Subcutaneous abdominal adipose tissue (tissue), 5 donors: ENCODE results near the gene LRRC36.
A peak's percentile ranks its signal among the peaks of the same experiment; 100 is the strongest.

Experiments
- H3K27ac ChIP-seq: one replicate; pipeline ENCODE4 v1.7.0; 2013; ENCODE audit warnings: low read depth, mild to moderate bottlenecking, inconsistent platforms, low read length, moderate library complexity
- H3K27me3 ChIP-seq, 5 donors: one replicate each; pipeline ENCODE4 v1.7.0; 2013; ENCODE audit warnings: low read length in 5 of 5, inconsistent platforms in 1 of 5; ENCODE audit not compliant: control insufficient read depth in 5 of 5, insufficient read depth in 4 of 5
- H3K36me3 ChIP-seq, 5 donors: one replicate each; pipeline ENCODE4 v1.7.0; 2013; ENCODE audit warnings: low read length in 5 of 5; ENCODE audit not compliant: control insufficient read depth in 5 of 5, insufficient read depth in 5 of 5
- H3K4me1 ChIP-seq, 5 donors: one replicate each; pipeline ENCODE4 v1.7.0; 2013; ENCODE audit warnings: low read length in 5 of 5, mild to moderate bottlenecking in 3 of 5, moderate library complexity in 1 of 5; ENCODE audit not compliant: control insufficient read depth in 5 of 5, insufficient read depth in 5 of 5
- H3K4me3 ChIP-seq, 5 donors: one replicate each; pipeline ENCODE4 v1.7.0; 2013; ENCODE audit warnings: low read length in 5 of 5, low read depth in 1 of 5
- H3K9ac ChIP-seq, 5 donors: one replicate each; pipeline ENCODE4 v1.7.0; 2013; ENCODE audit warnings: low read length in 5 of 5, mild to moderate bottlenecking in 4 of 5, moderate library complexity in 3 of 5
- H3K9me3 ChIP-seq, 5 donors: one replicate each; pipeline ENCODE4 v1.7.0; 2013; ENCODE audit warnings: low read length in 5 of 5; ENCODE audit not compliant: control insufficient read depth in 5 of 5
- donor health status: healthy.
- donor health status: healthy.
- donor health status: healthy.
- donor health status: healthy.
- donor health status: healthy.

LRRC36 gene

DNA sequence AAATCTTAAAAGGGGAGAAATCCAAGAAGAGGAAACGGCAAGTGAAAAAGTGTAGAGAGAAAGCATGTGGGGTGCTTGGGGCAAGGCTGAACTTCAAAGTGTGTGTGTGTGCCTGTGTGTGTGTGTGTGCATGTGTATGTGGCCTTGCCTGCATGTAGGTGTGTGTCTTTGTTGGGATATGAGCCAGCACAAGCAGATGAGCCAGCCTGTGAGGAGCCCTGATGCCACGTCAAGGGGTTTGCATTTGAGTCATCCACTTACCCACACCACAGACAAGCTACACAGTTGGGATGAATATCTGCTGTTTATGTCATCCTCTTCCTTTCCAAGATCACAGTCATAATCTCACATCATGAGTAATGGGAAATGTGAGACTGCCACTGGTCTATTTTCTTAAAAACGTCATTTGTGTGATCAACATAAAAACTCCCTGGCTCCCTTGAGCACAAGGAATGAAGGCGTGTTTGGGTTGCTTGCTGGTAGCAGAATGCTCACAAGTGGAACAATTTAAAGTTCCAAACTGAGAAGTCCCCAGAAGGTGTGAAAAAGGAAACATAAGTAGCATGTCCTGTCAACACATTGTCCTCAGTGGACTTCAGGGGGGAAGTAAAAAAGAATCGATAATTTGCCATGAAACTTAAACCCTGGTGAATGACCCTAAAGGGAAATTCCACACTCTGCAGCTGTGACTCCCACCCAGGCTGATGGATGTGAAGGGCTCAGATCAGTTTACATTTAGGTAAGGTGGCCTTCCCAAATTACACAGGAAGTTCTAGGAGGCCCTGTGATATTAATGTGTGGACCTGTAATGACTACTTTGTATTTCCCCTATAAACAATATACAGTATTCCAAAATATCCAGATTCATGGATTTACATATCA, 14.8 kb upstream of the LRRC36 start:
- Histone ChIP-seq H3K4me3 (no peak overlapping the region), H3K36me3 (no peaks in the 10 kb centered on the region), H3K4me1 (peaks cover 2 to 8% (median 5%) of the 10 kb centered on the region in 5 donors), H3K9ac (no peak overlapping the region), H3K9me3 (no peaks in the 10 kb centered on the region), H3K27ac (peak overlapping the region; percentile 11), H3K27me3 (peaks cover 0 to under 1% (median 0%) of the 10 kb centered on the region in 5 donors)

DNA sequence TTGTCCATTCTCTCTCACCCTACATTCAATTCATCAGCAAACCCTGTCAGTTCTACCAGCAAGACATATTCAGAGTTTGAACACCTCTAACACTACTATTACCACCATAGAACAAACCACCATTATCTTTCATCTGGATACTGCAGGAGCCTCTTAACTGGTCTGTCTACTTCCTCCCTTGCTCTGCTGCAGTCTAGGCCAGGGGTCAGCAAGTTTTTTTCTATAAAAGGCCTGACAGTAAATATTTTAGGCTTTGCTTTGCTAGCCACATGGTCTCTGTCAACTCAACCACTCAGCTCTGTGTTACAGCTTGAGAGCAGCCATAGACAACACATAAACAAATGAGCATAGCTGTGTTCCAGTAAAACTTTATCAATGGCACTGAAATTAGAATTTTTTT, 13.9 kb upstream of the LRRC36 start:
- peaks cover 2 to 8% (median 5%) of the 10 kb centered on the region in 5 donors for H3K4me1 ChIP-seq
- no peak overlapping the region for H3K4me3 ChIP-seq
- no peaks in the 10 kb centered on the region for H3K9me3 ChIP-seq
- no peak overlapping the region for H3K9ac ChIP-seq
- H3K36me3 ChIP-seq = no peaks in the 10 kb centered on the region
- peaks cover 0 to 3% (median 0%) of the 10 kb centered on the region in 5 donors for H3K27me3 ChIP-seq
- H3K27ac ChIP-seq = peak overlapping the region; percentile 11

DNA sequence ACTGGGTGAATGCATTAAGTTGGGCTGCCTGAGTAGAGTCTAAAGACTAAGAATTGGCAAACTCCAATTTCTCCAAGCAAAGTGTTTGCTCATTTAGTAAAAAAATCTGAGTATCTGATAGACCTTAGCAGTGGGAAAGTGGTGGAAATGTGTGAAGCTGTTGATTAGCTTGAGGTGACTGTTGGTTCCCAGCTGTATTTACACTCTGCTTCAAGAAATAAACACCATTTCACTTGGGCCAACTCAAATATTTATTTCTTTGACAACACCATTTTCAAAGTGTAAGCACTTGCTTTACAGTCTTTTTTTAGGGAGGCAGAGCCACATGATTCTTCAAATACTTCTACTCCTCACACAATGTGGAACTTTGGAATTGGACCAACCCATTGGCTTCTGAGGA, 8.8 kb upstream of the LRRC36 start:
- Histone ChIP-seq H3K36me3 (no peaks in the 10 kb centered on the region), H3K9me3 (no peaks in the 10 kb centered on the region), H3K9ac (no peak overlapping the region), H3K27me3 (peaks cover 0 to 3% (median 2%) of the 10 kb centered on the region in 5 donors), H3K4me3 (no peak overlapping the region), H3K4me1 (peaks cover 0 to 1% (median 0%) of the 10 kb centered on the region in 5 donors), H3K27ac (no peak overlapping the region)

DNA sequence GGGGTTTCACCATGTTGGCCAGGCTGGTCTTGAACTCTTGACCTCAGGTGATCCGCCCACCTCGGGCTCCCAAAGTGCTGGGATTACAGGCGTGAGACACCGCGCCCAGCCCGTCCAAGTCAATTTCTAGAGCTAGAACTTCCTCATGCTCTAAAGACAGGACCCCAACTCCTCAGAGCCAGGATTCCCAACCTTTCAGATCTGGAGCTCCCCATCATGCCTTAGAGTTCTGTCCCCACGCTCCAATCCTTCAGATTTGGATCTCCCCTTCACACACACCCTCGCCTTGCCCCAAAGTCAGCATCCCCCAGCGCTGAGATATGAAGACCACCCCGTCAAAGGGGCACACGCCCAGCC, 522 bp upstream of the LRRC36 start:
- Histone ChIP-seq H3K9me3 (no peaks in the 10 kb centered on the region), H3K27me3 (no peaks in the 10 kb centered on the region), H3K27ac (no peak overlapping the region), H3K36me3 (no peaks in the 10 kb centered on the region), H3K4me1 (peaks cover 3 to 18% (median 13%) of the 10 kb centered on the region in 5 donors), H3K9ac (peak overlapping the region in 3 of 5 donors; percentile 35 to 76 (median 68)), H3K4me3 (peak overlapping the region; percentile 45 to 71 (median 66))

DNA sequence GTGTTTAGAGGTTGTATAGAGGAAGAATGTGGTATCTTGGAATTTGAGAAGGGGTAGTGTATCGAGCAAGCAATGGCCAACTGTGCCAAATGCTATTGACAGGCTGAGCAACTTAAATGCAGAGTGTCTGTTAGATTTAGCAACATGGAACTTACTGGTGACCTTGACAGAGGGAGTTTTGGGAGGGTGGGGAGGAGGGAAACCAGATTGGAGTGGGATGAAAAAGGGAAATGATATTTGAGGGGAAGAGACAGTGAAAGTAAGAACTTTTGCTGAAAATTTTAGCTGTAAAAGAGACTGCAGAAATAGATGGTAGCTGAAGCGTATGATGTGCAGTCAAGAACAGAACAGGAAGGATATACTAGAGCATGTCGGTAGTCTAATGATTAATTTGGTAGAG, 1.1 kb downstream of the LRRC36 start:
- no peak overlapping the region for H3K9ac ChIP-seq
- H3K27me3 ChIP-seq = no peaks in the 10 kb centered on the region
- H3K4me3 ChIP-seq = no peak overlapping the region
- H3K36me3 ChIP-seq = no peaks in the 10 kb centered on the region
- H3K4me1 ChIP-seq = peaks cover 3 to 18% (median 13%) of the 10 kb centered on the region in 5 donors
- no peaks in the 10 kb centered on the region for H3K9me3 ChIP-seq
- H3K27ac ChIP-seq = no peak overlapping the region

DNA sequence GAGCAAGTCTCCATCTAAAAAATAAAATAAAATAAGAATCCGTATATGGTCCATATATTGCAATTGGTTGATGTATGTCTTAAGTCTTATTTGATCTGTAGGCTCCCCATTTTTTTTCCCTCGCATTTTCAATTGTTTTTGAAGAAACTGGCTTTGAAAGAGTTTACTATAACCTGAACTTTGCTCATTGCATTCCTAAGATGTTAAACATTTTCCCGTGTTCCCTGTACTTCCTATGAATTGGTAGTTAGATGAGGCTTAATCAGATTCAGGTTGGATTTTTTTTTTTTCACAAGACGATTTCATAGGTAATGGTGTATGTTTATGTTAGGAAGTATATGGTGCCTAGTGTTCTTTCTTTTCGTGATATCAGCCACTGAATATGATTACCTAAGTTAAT, 3.3 kb downstream of the LRRC36 start:
- peaks cover 3 to 13% (median 11%) of the 10 kb centered on the region in 5 donors for H3K4me1 ChIP-seq
- no peak overlapping the region for H3K4me3 ChIP-seq
- no peaks in the 10 kb centered on the region for H3K27me3 ChIP-seq
- H3K9me3 ChIP-seq = no peaks in the 10 kb centered on the region
- no peaks in the 10 kb centered on the region for H3K36me3 ChIP-seq
- no peak overlapping the region for H3K27ac ChIP-seq
- no peak overlapping the region for H3K9ac ChIP-seq

DNA sequence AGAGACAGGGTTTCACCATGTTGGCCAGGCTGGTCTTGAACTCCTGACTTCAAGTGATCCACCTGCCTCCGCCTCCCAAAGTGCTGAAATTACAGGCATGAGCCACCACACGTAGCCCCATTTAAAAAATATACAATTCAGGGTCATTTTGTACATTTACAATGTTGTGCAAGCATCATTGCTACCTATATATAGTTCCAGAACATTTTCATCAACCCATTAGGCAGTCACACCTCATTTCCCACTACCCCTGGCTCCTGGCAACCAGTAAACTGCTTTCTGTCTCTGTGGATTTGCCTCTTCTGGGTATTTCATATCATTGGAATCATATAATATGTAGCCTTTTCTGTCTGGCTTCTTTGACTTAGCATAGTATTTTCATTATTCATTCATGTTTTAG, 6.7 kb downstream of the LRRC36 start:
- no peaks in the 10 kb centered on the region for H3K36me3 ChIP-seq
- H3K27me3 ChIP-seq = no peaks in the 10 kb centered on the region
- H3K4me1 ChIP-seq = no peaks in the 10 kb centered on the region
- H3K9ac ChIP-seq = no peak overlapping the region
- no peak overlapping the region for H3K4me3 ChIP-seq
- H3K9me3 ChIP-seq = no peaks in the 10 kb centered on the region
- H3K27ac ChIP-seq = no peak overlapping the region

DNA sequence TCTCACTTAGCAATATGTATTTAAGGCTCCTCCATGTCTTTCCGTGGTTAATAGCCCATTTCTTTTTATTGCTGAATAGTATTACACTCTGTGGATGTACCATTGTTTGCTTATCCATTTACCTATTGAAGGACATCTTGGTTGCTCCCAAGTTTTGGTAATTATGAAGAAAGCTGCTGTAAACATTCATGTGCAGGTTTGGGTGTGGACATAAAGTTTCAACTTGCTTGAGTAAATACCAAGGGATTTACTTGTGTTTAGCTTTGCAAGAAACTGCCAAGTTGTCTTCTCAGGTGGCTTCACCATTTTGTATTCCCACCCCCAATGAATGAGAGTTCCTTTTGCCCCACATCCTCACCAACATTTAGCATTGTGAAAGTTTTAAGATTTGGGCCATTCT, 9.5 kb downstream of the LRRC36 start:
- no peaks in the 10 kb centered on the region for H3K4me1 ChIP-seq
- no peak overlapping the region for H3K9ac ChIP-seq
- H3K27ac ChIP-seq = no peak overlapping the region
- no peaks in the 10 kb centered on the region for H3K27me3 ChIP-seq
- H3K36me3 ChIP-seq = no peaks in the 10 kb centered on the region
- H3K4me3 ChIP-seq = no peak overlapping the region
- no peaks in the 10 kb centered on the region for H3K9me3 ChIP-seq

DNA sequence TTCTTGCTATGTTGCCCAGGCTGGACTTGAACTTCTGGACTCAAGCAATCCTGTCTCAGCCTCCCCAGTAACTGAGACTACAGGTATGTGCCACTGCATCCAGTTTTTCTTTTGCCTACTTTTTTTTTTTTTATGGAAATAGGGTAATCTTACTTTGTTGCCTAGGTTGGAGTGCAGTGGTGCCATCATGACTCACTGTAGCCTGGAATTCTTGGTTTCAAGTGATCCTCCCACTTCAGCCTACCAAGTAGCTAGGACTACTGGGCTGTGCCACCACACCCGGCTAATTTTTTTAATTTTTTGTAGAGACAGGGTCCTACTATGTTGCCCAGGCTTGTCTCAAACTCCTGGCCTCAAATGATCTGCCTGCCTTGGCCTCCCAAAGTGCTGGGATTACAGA, 10.0 kb downstream of the LRRC36 start:
- Histone ChIP-seq H3K36me3 (no peaks in the 10 kb centered on the region), H3K4me3 (no peak overlapping the region), H3K9me3 (no peaks in the 10 kb centered on the region), H3K27ac (no peak overlapping the region), H3K9ac (no peak overlapping the region), H3K27me3 (no peaks in the 10 kb centered on the region), H3K4me1 (no peaks in the 10 kb centered on the region)

DNA sequence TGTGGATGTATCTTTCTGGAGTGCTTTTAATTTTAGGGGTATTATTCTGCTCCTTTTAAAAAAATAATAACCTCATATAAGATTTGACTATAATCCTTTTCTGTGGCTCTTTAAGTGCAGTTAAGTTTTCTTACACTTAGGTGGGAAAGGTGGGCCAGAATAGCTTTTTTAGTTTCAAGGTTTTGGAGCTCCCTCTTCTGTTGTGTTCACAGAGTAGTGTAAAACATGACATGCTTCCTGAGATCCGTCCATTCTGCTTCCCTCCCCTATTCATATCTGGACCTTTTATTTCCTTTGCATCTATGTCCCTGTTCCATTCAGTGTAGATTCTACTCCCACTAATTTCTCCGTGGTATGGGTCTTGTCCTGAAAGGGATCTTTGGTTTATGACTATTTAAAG, 12.8 kb downstream of the LRRC36 start:
- Histone ChIP-seq H3K9ac (no peak overlapping the region), H3K4me1 (no peaks in the 10 kb centered on the region), H3K9me3 (no peaks in the 10 kb centered on the region), H3K27ac (no peak overlapping the region), H3K4me3 (no peak overlapping the region), H3K27me3 (no peaks in the 10 kb centered on the region), H3K36me3 (no peaks in the 10 kb centered on the region)
